Skeletal muscle tissue (tissue), 4 donors: ENCODE measurements around the gene RASSF7. TPM values are rescaled to one million over a fixed set of nuclear protein-coding genes. Genes with fewer than 3 reads are reported as not detected.
A peak's percentile ranks its signal among the peaks of the same experiment; 100 is the strongest.

Experiments
- H3K27ac ChIP-seq: one replicate; pipeline ENCODE4 v1.7.0; 2013; ENCODE audit warnings: mild to moderate bottlenecking, low read depth, low read length, inconsistent platforms
- H3K27me3 ChIP-seq, 3 donors: one replicate each; pipeline ENCODE4 v1.7.0; 2013; ENCODE audit warnings: low read length in 3 of 3; ENCODE audit not compliant: control insufficient read depth in 3 of 3, insufficient read depth in 3 of 3
- H3K36me3 ChIP-seq, 3 donors: one replicate each; pipeline ENCODE4 v1.7.0; 2013; ENCODE audit warnings: low read length in 3 of 3; ENCODE audit not compliant: control insufficient read depth in 3 of 3, insufficient read depth in 3 of 3
- H3K4me1 ChIP-seq, 3 donors: one replicate each; pipeline ENCODE4 v1.7.0; 2013; ENCODE audit warnings: low read length in 3 of 3, mild to moderate bottlenecking in 3 of 3; ENCODE audit not compliant: control insufficient read depth in 3 of 3, insufficient read depth in 3 of 3
- H3K4me3 ChIP-seq, 3 donors: one replicate each; pipeline ENCODE4 v1.7.0; 2013; ENCODE audit warnings: low read length in 3 of 3
- H3K9ac ChIP-seq, 3 donors: one replicate each; pipeline ENCODE4 v1.7.0; 2013; ENCODE audit warnings: low read length in 3 of 3, mild to moderate bottlenecking in 3 of 3, moderate library complexity in 2 of 3, low read depth in 1 of 3
- H3K9me3 ChIP-seq, 3 donors: one replicate each; pipeline ENCODE4 v1.7.0; 2013; ENCODE audit warnings: low read length in 3 of 3; ENCODE audit not compliant: control insufficient read depth in 3 of 3
- total RNA-seq: library from RNA; depleted of rRNA; stranded (reverse); fragments of >200 nt; gene quantifications from one replicate; pipeline ENCODE4 v1.2.3, GENCODE V29; 2014
- donor health status: Osteomylitis.

The RASSF7 gene
- total RNA-seq, 1 donor from 2014 or later, result 0.52 TPM

DNA sequence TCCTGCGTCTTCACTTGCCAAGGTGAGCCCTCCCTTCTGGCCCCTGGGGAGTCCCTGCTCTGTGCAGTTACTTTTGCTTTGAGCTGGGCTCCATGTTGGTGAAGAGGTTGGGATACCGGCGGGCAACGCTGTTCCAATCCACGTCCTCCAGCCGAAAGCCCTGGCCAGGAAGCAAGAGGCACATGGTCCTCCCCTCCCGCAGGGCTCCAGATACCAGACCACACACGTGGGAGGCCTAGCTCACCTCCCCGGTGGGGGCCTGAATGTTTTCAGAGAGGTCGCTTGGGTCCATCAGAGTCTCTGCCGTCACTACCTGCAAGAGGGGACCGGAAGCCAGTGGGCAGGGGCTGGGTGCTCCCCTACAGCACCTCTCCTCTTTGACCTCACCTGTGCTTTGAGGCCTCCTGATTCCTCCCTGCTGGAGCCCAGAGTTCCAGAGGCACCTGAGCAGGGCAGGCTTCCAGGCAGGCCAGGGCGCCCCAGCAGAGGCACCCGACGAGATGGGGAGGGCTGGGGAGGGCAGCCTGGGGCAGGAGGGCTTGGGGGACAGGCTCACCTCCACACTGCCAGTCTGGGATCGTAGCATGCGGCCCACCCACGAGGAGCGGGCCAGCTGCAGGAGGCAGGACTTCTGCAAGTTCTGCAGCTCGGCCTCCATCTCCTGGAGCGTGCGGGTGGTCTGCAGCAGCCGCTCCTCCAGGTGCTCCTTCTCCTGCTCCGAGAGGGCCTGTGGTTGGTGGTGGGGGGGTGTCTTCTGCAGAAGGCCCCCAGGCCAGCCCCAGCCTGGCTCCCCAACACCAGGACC lies 3.2 kb upstream of the RASSF7 start:
- H3K36me3 ChIP-seq, result no peaks in the 10 kb centered on the region
- peaks cover 42 to 61% (median 58%) of the 10 kb centered on the region in 3 donors for H3K27me3 ChIP-seq
- H3K9ac ChIP-seq, result no peak overlapping the region
- H3K27ac ChIP-seq, result no peak overlapping the region
- peaks cover 12 to 23% (median 17%) of the 10 kb centered on the region in 3 donors for H3K4me1 ChIP-seq
- H3K4me3 ChIP-seq, result no peak overlapping the region
- no peaks in the 10 kb centered on the region for H3K9me3 ChIP-seq

DNA sequence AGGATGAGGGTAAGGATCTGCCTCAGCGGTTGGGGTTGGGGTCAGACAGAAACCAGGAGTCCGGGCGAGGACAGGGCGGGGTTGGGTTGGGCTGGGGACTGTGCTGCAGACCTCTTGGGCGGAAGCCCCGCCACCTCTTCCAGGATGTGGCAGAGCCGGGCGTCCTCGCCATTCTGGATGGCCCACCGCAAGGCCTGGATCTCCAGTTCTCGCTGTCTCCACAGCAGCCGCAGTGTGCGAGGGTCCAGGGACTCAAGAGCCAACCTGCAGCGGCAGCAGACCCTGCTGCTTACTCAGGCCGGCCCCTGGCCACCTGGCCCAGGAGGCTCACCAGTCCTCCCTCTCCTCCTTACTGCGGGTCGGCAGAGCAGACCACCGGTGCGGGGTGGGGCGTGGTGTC lies 2.3 kb upstream of the RASSF7 start:
- Histone ChIP-seq H3K9ac (no peak overlapping the region), H3K27me3 (peaks cover 34 to 51% (median 49%) of the 10 kb centered on the region in 3 donors), H3K9me3 (no peaks in the 10 kb centered on the region), H3K27ac (no peak overlapping the region), H3K36me3 (no peaks in the 10 kb centered on the region), H3K4me1 (peaks cover 12 to 23% (median 17%) of the 10 kb centered on the region in 3 donors), H3K4me3 (no peak overlapping the region)

DNA sequence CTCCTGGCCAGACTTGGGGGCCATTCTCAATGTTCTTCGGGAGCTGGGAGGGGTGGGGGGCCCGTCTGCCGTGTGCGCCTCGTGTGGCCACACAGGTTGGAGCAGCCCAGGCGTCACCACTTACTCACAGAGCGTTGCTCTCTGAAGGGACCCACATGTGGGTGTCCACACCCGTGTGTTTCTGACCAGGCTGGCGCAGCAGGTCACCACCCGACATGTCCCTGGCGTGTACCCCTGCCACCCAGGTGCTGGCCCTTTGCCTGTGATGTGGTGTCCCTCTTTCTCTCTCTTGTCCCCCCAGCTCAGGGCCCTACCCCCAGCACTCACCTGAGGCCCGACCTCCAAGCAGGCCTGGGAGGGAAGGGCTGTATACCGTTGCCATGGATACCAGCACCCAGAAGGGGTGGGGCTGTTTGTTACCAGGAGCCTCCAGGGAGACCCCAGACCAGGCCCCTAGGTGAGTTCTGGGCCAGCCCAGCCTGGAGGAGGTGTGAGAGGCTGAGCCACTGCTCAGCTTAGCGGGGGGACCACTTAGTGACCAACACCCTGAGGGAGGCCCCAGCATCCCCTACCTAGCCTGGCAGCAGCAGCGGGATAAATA lies 1.6 kb upstream of the RASSF7 start:
- Histone ChIP-seq H3K9me3 (no peaks in the 10 kb centered on the region), H3K9ac (no peak overlapping the region), H3K4me1 (peaks cover 12 to 23% (median 17%) of the 10 kb centered on the region in 3 donors), H3K4me3 (no peak overlapping the region), H3K36me3 (no peaks in the 10 kb centered on the region), H3K27ac (no peak overlapping the region), H3K27me3 (peaks cover 28 to 45% (median 43%) of the 10 kb centered on the region in 3 donors)

DNA sequence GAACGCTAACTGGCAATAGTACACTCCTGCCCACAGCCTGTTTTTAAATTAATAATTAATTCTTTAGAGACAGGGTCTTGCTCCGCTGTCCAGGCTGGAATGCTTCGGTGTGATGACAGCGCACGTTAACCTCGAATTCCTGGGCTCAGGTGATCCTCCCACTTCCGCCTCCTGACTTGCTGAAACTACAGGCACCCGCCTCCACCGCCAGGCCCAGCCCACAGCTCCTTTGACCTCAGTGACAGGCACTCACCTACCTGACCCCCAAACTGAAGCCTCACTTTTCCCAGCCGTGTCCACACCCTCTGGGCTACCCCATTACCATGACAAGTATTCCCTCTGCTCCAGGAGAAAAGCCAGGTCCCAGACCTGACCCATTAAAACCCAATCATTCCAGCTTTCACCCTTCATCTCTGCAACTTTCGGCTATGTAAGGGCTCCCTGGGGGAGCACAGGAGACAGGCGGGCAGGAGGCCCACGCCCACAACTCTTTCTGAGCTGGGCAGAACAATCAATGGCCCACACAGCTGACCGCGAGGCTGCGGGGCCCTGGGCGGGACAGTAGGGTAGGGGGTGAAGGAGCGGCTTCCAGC lies 962 bp upstream of the RASSF7 start:
- no peaks in the 10 kb centered on the region for H3K36me3 ChIP-seq
- H3K4me3 ChIP-seq, result peak overlapping the region in 1 of 3 donors; percentile 71
- peak overlapping the region in 2 of 3 donors; percentile 51 to 73 for H3K9ac ChIP-seq
- H3K27me3 ChIP-seq, result peaks cover 22 to 38% (median 36%) of the 10 kb centered on the region in 3 donors
- H3K4me1 ChIP-seq, result peaks cover 12 to 17% (median 13%) of the 10 kb centered on the region in 3 donors
- no peaks in the 10 kb centered on the region for H3K9me3 ChIP-seq
- H3K27ac ChIP-seq, result no peak overlapping the region

DNA sequence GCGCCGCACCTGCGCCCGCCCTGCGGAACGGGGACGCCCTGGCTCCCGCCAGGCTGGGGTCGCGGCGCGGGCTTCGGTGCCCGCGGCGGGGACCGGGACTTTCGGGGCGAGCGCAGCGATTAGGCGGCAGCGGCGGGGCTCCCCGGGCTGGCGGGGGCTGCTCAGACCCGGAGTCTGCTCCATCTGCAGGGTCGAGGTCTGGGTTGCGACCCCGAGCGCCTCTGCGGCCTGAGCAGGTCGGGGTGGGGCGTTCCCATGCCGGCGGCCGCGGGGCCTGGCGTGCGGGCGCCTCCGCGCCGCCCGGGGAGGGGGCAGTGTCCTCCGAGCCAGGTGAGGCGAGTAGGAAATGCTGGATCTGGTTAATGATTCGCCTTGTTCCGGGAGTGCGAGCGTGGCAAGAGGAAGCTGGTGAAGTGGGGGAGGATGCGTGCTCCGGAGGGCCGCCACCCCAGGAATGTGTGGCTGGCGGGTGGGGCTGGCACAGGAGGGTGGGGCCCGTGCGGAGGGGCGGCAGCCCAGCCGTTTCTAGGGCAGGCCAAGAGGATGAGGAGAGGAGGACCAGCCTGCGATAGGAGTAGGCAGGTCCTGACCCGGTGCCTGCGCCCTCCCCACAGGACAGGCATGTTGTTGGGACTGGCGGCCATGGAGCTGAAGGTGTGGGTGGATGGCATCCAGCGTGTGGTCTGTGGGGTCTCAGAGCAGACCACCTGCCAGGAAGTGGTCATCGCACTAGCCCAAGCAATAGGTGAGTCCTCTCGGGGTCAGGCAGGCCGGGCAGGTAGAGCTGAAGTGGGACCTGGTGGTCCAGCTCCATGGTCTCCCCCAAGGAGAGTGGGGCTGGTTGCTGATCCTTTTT lies 606 bp downstream of the RASSF7 start:
- Histone ChIP-seq H3K27ac (no peak overlapping the region), H3K4me3 (peak overlapping the region; percentile 56 to 73 (median 69)), H3K9ac (peak overlapping the region in 2 of 3 donors; percentile 53 to 74)

DNA sequence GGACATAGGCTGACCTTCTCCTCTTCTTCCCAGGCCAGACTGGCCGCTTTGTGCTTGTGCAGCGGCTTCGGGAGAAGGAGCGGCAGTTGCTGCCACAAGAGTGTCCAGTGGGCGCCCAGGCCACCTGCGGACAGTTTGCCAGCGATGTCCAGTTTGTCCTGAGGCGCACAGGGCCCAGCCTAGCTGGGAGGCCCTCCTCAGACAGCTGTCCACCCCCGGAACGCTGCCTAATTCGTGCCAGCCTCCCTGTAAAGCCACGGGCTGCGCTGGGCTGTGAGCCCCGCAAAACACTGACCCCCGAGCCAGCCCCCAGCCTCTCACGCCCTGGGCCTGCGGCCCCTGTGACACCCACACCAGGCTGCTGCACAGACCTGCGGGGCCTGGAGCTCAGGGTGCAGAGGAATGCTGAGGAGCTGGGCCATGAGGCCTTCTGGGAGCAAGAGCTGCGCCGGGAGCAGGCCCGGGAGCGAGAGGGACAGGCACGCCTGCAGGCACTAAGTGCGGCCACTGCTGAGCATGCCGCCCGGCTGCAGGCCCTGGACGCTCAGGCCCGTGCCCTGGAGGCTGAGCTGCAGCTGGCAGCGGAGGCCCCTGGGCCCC lies 1.4 kb downstream of the RASSF7 start:
- Histone ChIP-seq H3K4me1 (peaks cover 11 to 18% (median 12%) of the 10 kb centered on the region in 3 donors), H3K9me3 (no peaks in the 10 kb centered on the region), H3K9ac (no peak overlapping the region), H3K36me3 (no peaks in the 10 kb centered on the region), H3K4me3 (no peak overlapping the region), H3K27ac (no peak overlapping the region), H3K27me3 (peaks cover 8 to 25% (median 17%) of the 10 kb centered on the region in 3 donors)

More for the DNA sequence above, 606 bp downstream of the RASSF7 start:
- Histone ChIP-seq H3K27me3 (peaks cover 15 to 32% (median 24%) of the 10 kb centered on the region in 3 donors), H3K36me3 (no peaks in the 10 kb centered on the region), H3K4me1 (peaks cover 11 to 17% (median 12%) of the 10 kb centered on the region in 3 donors), H3K9me3 (no peaks in the 10 kb centered on the region)

DNA sequence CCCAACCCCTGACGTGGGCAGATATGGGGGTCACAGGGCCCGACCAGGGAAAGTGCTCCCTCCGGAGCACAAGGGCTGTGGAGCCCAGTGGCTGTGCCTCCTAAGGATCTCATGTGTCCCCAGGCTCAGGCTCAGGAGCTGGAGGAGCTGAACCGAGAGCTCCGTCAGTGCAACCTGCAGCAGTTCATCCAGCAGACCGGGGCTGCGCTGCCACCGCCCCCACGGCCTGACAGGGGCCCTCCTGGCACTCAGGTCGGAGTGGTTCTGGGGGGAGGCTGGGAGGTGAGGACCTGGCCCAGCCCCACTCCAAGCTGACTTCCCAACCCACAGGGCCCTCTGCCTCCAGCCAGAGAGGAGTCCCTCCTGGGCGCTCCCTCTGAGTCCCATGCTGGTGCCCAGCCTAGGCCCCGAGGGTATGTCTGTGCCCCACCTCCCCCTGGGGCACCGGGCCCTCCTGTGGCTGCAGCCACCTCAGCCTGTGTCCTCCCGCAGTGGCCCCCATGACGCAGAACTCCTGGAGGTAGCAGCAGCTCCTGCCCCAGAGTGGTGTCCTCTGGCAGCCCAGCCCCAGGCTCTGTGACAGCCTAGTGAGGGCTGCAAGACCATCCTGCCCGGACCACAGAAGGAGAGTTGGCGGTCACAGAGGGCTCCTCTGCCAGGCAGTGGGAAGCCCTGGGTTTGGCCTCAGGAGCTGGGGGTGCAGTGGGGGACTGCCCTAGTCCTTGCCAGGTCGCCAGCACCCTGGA lies 2.5 kb downstream of the RASSF7 start:
- Histone ChIP-seq H3K36me3 (no peaks in the 10 kb centered on the region), H3K9ac (no peak overlapping the region), H3K9me3 (no peaks in the 10 kb centered on the region), H3K4me3 (no peak overlapping the region), H3K27me3 (peaks cover 0 to 14% (median 9%) of the 10 kb centered on the region in 3 donors), H3K27ac (no peak overlapping the region), H3K4me1 (peaks cover 12 to 27% (median 15%) of the 10 kb centered on the region in 3 donors)

DNA sequence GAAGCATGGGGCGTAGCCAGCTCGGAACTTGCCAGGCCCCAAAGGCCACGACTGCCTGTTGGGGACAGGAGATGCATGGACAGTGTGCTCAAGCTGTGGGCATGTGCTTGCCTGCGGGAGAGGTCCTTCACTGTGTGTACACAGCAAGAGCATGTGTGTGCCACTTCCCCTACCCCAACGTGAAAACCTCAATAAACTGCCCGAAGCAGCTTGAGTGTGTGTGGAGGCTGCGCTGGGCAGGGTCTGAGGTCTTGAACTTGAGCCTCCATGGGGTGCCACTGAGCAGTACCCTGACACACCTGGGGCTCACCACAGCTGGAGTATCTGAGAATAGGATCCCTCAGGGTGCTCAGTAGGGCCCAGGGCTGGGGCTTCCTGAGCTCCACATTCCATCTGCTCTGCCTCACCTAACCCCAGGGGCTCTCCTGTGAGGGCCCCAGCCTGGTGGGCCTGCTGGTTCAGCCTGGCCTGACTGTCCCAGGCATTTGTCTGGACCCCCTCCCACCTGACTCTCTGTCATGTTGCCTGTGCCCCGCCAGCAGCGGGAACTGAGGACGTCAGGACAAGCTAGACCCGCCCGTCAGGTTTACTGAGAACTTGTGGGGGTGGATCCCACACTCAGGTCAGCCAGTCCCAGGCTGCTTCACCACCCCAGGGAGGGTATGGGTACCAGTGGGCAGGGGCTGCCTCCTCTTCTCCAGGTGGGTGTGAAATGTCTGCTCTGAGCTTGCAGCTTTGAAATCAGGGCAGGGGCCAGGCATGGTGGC lies 3.2 kb downstream of the RASSF7 start:
- H3K27ac ChIP-seq, result no peak overlapping the region
- no peaks in the 10 kb centered on the region for H3K36me3 ChIP-seq
- peaks cover 0 to 11% (median 5%) of the 10 kb centered on the region in 3 donors for H3K27me3 ChIP-seq
- H3K9ac ChIP-seq, result no peak overlapping the region
- no peak overlapping the region for H3K4me3 ChIP-seq
- peaks cover 13 to 28% (median 16%) of the 10 kb centered on the region in 3 donors for H3K4me1 ChIP-seq
- no peaks in the 10 kb centered on the region for H3K9me3 ChIP-seq
